ENCODE results near the gene FUCA1. TPM values are rescaled to one million over a fixed set of nuclear protein-coding genes. Genes with fewer than 3 reads are reported as not detected.

FUCA1 gene
- total RNA-seq, 1 experiment from 2014 or later: 14.3 TPM

- H3K27me3 ChIP-seq (ENCODE audit: control insufficient read depth, insufficient read depth, low read length): no peaks in the 10 kb centered on the region
Measured at GRCh38 chr1:23913212-23913880, 45.3 kb upstream of the FUCA1 start, which contains the start of gene CNR2. Gene CNR2, minus strand, starts transcription at chr1:23913362. Its CDS starts 37,745 bp downstream, at chr1:23875617.

GRCh38 chr1:23911921-23912320 is 43.8 kb upstream of the FUCA1 start:
- DNase-seq (ENCODE audit: low read depth, low spot score) (no peak), ATAC-seq (no peak)
- Histone ChIP-seq H3K36me3 (ENCODE audit: control insufficient read depth, insufficient read depth, low read length) (no peaks in the 10 kb centered on the region), H3K9me3 (ENCODE audit: control insufficient read depth, insufficient read depth, low read depth, low read length) (no peaks in the 10 kb centered on the region), H3K4me3 (ENCODE audit: low read depth in 2 of 2, low read length in 2 of 2) (no peak overlapping the region), H3K4me1 (ENCODE audit: control insufficient read depth, insufficient read depth, low read length) (no peaks in the 10 kb centered on the region), H3K27me3 (ENCODE audit: control insufficient read depth, insufficient read depth, low read length) (no peaks in the 10 kb centered on the region), H3K27ac (ENCODE audit: low read length) (no peak overlapping the region)
- intact Hi-C loops (cut with micrococcal nuclease; ENCODE audit: unreplicated experiment) (loop anchor here (10.0 kb wide), 1 partner anchor 97 kb away; no protein-coding TSS in a partner anchor), in situ Hi-C loops (cut with HindIII; ENCODE audit: low pct_unique_long_range_greater_than_20kb, low sequenced_read_pairs) (no loop called here)
- CTCF ChIA-PET: no interaction called here
- TF ChIP-seq TCF7L2 (IDR thresholded peaks at IDR 0.05; ENCODE audit: low read depth, low read length) (no peak), SIN3A (IDR thresholded peaks at IDR 0.05; ENCODE audit: borderline replicate concordance, insufficient read depth, low read depth, low read length) (no peak), REST (IDR thresholded peaks at IDR 0.05; ENCODE audit: insufficient read depth in 1 of 2, low read depth in 2 of 2, low read length in 1 of 2) (no peak), CTCF (IDR thresholded peaks at IDR 0.05) (no peak), POLR2AphosphoS5 (IDR thresholded peaks at IDR 0.05; ENCODE audit: low read depth, low read length) (no peak)
- POLR2A ChIA-PET: no interaction called here
- no TSS peak for BruUV-seq (replicated peaks)

More at GRCh38 chr1:23913212-23913880, 45.3 kb upstream of the FUCA1 start, which contains the start of gene CNR2:
- POLR2A ChIA-PET: no interaction called here
- no peak for ATAC-seq
- intact Hi-C loops (cut with micrococcal nuclease; ENCODE audit: unreplicated experiment): loop anchor here (10.0 kb wide), 1 partner anchor 99 kb away; no protein-coding TSS in a partner anchor
- TF ChIP-seq SIN3A (IDR thresholded peaks at IDR 0.05; ENCODE audit: borderline replicate concordance, insufficient read depth, low read depth, low read length): no peak
- no peak for TF ChIP-seq TCF7L2 (IDR thresholded peaks at IDR 0.05; ENCODE audit: low read depth, low read length)
- no peak for TF ChIP-seq POLR2AphosphoS5 (IDR thresholded peaks at IDR 0.05; ENCODE audit: low read depth, low read length)
- TF ChIP-seq REST (IDR thresholded peaks at IDR 0.05; ENCODE audit: insufficient read depth in 1 of 2, low read depth in 2 of 2, low read length in 1 of 2): no peak
- no peak for TF ChIP-seq CTCF (IDR thresholded peaks at IDR 0.05)
- no peak for DNase-seq (ENCODE audit: low read depth, low spot score)
- CTCF ChIA-PET: no interaction called here
- in situ Hi-C loops (cut with HindIII; ENCODE audit: low pct_unique_long_range_greater_than_20kb, low sequenced_read_pairs): no loop called here
- no peaks in the 10 kb centered on the region for H3K9me3 ChIP-seq (ENCODE audit: control insufficient read depth, insufficient read depth, low read depth, low read length)
- H3K4me1 ChIP-seq (ENCODE audit: control insufficient read depth, insufficient read depth, low read length): no peaks in the 10 kb centered on the region
- BruUV-seq (replicated peaks): no TSS peak
- no peaks in the 10 kb centered on the region for H3K36me3 ChIP-seq (ENCODE audit: control insufficient read depth, insufficient read depth, low read length)
- no peak within 1 kb of the TSS for H3K4me3 ChIP-seq (ENCODE audit: low read depth in 2 of 2, low read length in 2 of 2)
- no peak within 1 kb of the TSS for H3K27ac ChIP-seq (ENCODE audit: low read length)
